Activated CD4-positive, CD25-positive, alpha-beta regulatory T cell treated with anti-CD3 and anti-CD28 coated beads, Interleukin-2, amount 50 U/mL, for 24 hours (primary cell): ENCODE data around the gene RTRAF.

ENCODE experiments used
- ATAC-seq, 2 donors: fragments of 150-1000 bp; cut with Tn5 transposase; one replicate each; pipeline ENCODE4 v1.10.0; 2021; ENCODE audit warnings: mild to moderate bottlenecking in 1 of 2, moderate library complexity in 1 of 2

RTRAF gene

DNA sequence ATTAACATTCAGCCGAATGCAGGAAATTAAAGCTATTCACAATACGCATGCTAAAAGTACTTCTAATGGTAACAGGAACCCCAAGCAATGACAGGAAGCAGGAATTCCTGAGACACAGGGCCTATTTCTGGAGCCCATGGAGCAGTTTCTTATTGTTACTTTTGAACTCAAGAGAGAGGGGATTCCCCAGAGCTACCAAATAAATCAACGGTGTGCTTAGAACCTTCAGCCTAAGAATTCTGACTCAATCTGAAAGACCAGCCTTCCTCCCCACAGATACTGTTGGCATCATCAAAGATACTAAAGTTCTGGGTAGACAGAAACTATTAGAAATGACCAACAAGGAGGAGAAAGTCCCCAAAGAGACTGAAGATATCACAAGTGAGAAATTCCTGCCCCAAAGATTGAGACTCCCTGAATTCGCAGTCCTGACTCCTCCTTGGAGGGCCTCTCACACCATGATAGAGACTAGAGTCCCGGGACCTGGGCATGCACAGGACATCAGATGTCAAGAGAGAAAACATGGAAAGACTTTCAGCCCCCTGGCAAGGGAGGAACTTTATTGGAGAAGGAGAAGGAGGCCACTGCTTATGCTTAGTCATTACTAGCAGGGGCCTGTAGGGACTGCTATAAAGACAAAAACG is 32.7 kb downstream of the RTRAF start:
- peak; percentile 93 to 95 for ATAC-seq

- no peak for ATAC-seq
These were observed 34.2 kb downstream of the RTRAF start for GRCh38 chr14:52023518-52023917.

GRCh38 chr14:52025310-52025709 is 36.0 kb downstream of the RTRAF start:
- no peak for ATAC-seq

- no peak for ATAC-seq
These were observed 36.8 kb downstream of the RTRAF start for GRCh38 chr14:52026017-52026660.

GRCh38 chr14:52026901-52027300 is 37.6 kb downstream of the RTRAF start:
- ATAC-seq = no peak

- no peak for ATAC-seq
These were observed 40.5 kb downstream of the RTRAF start for GRCh38 chr14:52029881-52030280.

GRCh38 chr14:52031781-52032180 is 42.4 kb downstream of the RTRAF start:
- ATAC-seq = no peak

DNA sequence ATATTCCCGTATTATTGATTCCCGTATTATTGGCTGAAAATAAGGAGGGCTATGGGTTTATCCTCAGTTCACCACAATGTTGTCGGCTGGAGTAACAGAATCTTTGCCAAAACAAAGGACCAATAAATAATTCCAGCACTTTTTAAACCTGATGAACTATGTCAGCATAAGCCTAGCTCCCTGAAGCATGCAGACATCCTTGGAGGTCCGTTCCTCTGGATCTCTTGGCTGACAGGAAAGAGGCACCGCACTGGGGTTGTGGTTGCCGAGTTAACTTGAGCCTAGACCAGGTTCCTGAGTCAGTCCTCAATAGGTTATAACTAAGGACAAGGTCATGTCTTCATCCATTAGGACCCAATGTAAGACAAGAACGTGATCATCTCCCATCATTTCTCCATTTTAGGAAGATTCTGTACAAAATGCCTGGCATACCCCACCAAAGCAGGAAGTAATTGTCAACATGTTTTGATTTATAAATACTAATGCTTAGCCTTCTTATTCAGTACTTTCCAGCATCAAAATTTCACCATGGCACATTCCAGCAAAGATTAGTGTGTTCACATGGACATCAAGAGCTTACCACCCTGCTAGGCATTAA is 43.0 kb downstream of the RTRAF start:
- no peak for ATAC-seq

DNA sequence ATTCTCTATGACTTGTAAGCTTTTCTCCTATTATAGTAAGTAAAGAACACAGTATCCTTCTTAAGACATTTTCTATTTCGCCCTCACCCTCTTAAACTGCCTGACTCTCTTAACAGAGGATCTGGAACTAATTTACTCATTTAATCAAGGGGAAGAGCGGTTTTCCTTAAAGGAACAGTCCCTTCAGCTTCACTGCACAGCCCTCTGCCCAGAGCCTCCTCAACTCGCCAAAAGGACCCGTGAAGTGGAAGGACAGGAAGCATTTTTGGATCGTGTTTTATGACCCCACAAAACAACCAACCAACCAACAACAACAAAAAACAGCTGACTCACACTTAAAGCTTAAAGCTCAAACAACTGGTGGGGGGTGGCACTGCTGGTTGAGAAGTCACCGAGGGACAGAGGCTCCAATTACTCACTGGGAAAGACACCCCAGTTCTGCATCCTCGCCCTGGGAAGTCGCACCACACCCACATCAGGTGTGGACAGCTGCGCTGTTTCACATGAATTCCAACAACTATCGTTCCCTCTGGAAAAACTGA is 43.8 kb downstream of the RTRAF start:
- ATAC-seq = no peak

DNA sequence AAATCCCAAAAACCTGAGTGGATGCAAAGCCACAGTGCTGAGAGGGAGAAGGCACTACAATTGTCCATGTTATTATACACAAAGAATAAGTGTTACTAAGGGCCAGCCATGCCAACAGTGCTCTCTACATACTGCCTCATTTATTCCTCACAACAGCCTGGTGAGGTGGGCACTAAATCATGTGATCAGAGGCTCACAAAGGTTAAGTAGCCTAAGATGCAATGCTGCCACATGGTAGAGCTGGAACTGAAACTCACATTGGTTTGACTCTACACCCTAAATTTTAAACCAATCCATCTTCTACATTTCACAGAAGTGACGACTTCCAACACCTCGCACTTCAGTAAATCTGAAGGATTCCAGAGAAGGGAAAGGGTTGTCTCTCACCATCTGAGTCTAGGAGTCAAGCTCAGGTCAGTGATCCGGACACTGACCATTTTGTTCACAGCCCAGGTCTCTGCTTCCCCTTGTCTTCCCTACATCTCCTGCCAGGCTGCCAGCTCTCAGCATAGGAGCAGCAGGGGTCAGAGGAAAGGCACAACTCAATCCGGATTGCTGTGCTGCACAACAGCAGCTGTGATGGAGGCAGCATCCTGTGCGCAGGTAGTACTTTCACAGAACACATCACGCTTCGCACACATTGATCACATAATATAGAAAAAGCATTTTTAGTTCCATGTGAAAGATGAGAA is 49.9 kb downstream of the RTRAF start:
- no peak for ATAC-seq

DNA sequence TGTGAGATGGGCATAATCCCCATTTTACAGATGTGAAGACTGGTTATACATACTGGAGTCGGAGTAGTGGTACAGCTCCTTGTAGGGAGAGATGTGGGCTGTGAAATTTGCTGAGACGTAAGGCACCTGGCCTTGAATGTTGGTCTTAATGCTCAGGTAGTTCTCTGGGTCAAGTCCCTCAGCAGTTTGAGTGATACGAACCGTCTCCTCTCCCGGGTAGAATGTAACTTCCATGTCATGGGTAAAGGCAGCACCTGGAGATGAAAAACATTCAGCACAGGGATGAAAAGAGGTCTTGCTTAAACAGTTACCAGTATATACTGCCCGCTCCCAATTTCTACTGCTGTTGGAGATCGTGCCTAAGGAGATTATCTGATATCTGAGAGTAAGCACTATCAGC is 51.3 kb downstream of the RTRAF start:
- ATAC-seq = no peak

DNA sequence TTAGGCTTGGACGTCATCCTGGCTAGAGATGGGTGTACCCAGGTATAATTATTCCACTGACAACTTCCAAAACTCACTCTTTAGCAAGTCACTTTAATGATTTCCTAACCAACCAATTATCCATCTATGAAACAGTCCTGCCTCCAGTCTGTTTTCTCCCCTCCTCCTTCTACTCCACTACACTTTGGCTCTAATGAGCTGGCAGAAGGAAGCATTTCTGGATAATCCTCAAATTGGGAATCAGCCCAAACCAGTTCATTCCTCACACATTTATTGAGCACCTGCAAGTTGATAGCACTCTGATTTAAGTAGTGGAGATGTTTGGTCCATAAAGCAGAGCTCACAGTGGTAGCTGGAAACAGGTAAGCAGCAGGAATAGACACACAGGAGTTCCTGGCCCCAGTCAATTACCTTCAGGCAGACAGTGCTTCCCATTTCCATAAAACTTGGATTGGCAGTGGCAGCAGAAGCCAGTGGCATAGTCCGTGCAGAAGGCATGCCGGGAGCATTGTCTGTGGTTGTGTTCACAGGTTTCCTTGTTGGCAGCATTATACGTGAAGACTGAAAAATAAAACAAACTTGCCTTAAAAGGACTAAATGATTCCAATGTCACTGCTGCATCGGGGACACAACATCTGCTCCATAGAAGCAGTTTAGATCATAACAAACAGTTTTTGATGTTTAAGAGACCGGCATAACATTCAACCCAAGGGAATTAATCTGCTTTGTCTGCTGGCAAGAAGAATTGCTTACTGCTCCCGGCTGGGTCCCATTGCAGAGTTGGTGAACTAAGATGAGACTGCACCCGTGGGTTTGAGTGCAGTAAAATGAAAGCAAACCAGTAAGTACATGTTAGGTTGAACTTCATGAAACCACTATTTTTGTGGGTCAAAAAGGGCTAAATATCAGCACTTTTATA is 53.3 kb downstream of the RTRAF start:
- ATAC-seq = no peak

GRCh38 chr14:52043690-52044089 is 54.3 kb downstream of the RTRAF start:
- no peak for ATAC-seq

DNA sequence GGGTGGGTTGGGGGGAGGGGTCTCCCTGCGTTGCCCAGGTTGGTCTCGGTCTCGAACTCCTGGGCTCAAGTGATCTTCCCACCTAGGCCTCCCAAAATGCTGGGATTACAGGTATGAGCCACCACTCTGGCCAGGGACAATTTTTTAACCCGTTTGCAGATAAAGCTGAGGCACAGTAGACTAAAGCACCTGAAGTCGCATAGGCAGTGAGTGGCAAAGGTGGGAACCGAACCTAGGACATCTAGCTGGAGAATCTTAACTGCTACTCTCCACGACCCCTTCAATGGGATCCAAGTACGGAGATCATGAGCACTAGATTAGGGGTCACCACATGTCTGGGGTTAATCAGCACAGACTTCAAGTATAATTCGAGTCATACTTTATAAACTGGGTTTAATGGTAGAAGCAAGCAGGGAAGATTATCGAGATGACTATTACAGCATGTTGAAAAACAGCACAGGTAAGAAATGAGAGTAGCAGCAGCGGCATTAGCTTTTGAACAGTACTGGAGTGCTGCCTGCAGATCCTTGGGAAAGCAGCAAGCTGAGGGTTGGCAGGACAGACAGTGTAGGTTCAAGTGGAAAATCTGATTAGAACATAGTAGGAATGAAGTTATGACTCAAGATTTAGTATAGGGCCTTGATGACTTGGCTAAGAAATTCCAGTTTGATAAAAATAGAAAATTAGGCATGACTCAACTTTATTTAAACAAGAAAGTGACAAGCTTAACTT is 55.6 kb downstream of the RTRAF start:
- ATAC-seq = peak; percentile 70 to 79

DNA sequence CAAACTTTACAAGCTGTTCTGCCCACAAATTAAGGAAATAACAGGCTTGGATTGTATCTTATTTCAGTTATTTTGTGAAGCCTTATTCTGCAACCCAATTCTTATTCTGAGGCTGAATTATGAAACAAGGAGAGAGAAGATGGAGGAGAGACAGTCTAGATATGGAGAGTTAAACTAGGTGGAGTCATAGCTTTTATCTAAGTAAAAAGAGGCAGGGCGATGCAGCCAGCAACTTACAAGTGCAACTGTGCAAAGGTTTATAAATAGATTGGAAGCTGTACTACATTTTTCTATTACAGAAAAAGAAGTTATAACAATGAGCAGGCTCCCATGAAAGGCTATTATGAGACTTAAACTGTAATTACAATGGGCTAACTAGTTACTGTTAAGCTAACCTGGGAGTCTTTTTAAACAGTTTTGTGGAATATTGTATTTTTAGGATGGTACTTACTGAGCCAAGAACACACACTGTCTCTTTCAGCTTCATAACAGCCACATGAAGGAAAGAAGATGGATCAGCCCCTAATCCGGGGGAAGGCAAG is 57.1 kb downstream of the RTRAF start:
- no peak for ATAC-seq

GRCh38 chr14:52048116-52048515 is 58.8 kb downstream of the RTRAF start:
- ATAC-seq = no peak

DNA sequence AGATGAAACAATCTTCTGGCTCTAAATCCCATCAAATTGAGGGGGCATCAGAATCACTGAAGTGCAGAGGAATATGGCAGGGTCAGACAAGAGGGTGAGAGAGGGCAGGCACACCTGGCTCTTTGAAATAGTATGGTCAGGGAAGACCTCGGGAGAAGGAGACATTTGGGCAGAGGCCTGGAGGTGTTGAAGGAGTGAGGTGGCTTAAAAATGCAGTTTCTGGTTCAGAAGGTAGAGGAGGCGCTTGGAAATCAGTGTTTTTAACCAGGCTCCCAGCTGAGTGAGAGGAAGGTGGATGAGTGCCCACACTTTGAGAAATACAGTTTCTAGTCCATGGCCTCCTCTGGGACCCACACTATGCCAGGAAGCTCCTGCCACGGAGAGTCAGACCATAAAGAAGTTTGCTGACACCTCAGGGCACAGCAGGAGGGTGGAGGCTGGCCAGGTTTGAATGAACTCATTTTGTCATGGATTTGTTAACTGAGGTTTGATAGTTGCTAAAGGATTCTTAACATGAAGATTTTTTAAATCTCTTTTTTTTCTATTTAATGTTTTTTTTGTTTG is 59.4 kb downstream of the RTRAF start:
- no peak for ATAC-seq

- no peak for ATAC-seq
These were observed 59.9 kb downstream of the RTRAF start for GRCh38 chr14:52049271-52049670.

GRCh38 chr14:52049721-52050588 is 60.6 kb downstream of the RTRAF start:
- no peak for ATAC-seq

DNA sequence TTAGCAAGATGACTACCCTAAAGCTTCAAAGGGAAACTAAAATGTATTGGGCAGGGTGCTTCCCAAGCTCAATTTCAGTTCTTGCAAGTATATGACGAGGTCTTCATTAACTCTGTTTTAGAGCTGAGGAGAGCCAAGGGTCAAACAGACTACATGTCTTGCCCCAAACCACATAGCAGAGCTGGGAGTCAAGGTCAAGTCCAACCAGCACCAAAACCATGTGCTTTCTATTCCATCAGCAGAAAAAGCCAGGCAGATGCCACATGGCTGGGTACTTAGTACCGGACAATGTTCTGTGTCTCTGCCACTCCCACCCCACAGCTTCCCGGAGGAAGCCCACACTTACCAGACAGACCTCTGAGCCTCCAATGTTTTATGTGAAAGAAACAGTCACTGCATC is 61.9 kb downstream of the RTRAF start:
- ATAC-seq = no peak
